ENCODE data around the gene ADH4. TPM values are rescaled to one million over a fixed set of nuclear protein-coding genes. Genes with fewer than 3 reads are reported as not detected.

Gene ADH4
- total RNA-seq, 4 donors from 2014 or later: 0.57 to 8.0 (median 0.75) TPM

DNA sequence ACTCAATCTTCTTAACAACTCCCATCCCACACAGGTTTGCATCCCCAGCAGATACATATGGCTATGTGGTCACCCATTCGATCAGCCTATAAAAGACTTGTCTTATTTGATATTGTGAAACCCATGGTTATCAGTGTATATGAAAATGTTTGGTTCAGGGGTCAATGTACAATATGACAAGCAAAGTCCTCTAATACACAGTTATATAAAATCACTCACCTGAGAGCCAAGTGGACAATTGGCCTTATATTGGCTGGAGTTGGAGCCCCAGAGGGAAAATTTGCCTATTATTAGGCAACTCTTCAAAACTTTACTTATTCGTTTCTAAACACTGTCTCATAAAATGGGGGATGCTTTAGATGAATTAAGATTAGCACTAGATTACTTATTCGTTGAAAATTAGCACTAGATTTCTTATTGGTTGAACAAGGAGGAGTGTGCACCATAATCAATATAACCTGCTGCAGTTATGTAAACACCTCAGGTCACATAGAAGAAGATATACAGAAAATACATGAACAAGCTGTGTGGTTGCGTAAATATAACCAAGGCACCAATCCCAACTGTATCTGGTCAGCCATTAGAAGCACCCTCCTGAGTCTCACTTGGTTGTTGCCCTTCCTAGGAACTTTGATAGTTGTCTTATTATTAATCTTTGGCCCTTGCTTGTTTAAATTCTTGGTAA is 10.7 kb upstream of the ADH4 start:
- no peak for DNase-seq (ENCODE audit: extremely low spot score)
- TF ChIP-seq POLR2AphosphoS5 (IDR thresholded peaks at IDR 0.05) (no peak), EP300 (IDR thresholded peaks at IDR 0.05) (no peak), POLR2A (IDR thresholded peaks at IDR 0.05; ENCODE audit: low read depth) (no peak)
- TF ChIP-seq, protein P1, sequence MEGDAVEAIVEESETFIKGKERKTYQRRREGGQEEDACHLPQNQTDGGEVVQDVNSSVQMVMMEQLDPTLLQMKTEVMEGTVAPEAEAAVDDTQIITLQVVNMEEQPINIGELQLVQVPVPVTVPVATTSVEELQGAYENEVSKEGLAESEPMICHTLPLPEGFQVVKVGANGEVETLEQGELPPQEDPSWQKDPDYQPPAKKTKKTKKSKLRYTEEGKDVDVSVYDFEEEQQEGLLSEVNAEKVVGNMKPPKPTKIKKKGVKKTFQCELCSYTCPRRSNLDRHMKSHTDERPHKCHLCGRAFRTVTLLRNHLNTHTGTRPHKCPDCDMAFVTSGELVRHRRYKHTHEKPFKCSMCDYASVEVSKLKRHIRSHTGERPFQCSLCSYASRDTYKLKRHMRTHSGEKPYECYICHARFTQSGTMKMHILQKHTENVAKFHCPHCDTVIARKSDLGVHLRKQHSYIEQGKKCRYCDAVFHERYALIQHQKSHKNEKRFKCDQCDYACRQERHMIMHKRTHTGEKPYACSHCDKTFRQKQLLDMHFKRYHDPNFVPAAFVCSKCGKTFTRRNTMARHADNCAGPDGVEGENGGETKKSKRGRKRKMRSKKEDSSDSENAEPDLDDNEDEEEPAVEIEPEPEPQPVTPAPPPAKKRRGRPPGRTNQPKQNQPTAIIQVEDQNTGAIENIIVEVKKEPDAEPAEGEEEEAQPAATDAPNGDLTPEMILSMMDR (IDR thresholded peaks at IDR 0.05): no peak
- Histone ChIP-seq H3K9me3 (no peaks in the 10 kb centered on the region), H3K4me1 (no peaks in the 10 kb centered on the region), H3K4me3 (no peak overlapping the region), H3K27ac (replicated peaks in 1 of 4) (no peak overlapping the region), H3K27me3 (no peaks in the 10 kb centered on the region), H3K36me3 (no peaks in the 10 kb centered on the region)
- intact Hi-C loops (cut with DNase I): no loop called here
- 91% methylated on average over 4 of the region's 4 CpGs for WGBS

DNA sequence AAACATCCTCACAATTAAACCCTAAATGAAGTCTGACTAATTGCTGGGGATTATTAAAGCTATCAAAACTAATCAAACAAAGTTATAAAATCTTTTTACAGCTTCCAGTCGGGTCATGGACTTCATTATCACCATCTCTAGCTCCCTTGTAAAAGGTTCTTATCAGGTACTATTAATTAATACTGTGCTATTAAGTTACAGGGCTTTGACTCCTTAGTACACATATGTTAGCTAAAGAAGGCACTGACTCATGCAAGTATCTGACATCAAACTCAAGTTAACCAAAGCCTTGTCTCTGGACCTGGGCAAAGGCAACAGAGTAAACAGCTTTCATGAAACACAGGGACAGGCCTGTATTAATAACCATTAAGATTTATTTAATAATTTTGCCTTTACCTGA is 7.9 kb upstream of the ADH4 start:
- no peak overlapping the region for H3K27ac ChIP-seq (replicated peaks in 1 of 4)
- H3K36me3 ChIP-seq: no peaks in the 10 kb centered on the region
- DNase-seq (ENCODE audit: extremely low spot score): no peak
- intact Hi-C loops (cut with DNase I): no loop called here
- H3K9me3 ChIP-seq: no peaks in the 10 kb centered on the region
- H3K4me3 ChIP-seq: no peak overlapping the region
- H3K27me3 ChIP-seq: no peaks in the 10 kb centered on the region
- TF ChIP-seq EP300 (IDR thresholded peaks at IDR 0.05): no peak
- TF ChIP-seq POLR2AphosphoS5 (IDR thresholded peaks at IDR 0.05): no peak
- TF ChIP-seq POLR2A (IDR thresholded peaks at IDR 0.05; ENCODE audit: low read depth): no peak
- TF ChIP-seq, protein P1 (IDR thresholded peaks at IDR 0.05): no peak
- WGBS: 0% methylated on average over 1 of the region's 1 CpG
- H3K4me1 ChIP-seq: no peaks in the 10 kb centered on the region

DNA sequence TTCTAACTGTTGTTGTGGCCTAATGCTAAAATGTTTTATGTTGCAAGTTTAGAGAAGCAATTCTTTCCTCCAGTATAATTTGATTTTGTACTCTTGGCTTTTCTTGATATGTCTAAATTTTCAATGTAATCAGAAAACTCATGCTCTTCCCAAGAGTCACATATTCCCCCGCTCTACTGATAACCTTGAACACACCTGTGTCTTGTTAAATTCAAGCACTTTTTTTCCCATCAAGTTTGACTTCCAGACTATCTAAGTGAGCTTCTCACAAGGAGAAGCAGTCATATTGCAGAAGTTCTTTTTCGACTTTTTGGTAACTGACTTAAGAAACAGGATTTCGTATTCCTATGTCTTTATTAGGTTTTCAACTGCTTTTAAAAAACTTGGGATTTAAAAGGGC is 7.4 kb upstream of the ADH4 start:
- Histone ChIP-seq H3K27ac (replicated peaks in 1 of 4) (no peak overlapping the region), H3K36me3 (no peaks in the 10 kb centered on the region), H3K27me3 (no peaks in the 10 kb centered on the region), H3K9me3 (no peaks in the 10 kb centered on the region), H3K4me3 (no peak overlapping the region), H3K4me1 (no peaks in the 10 kb centered on the region)
- intact Hi-C loops (cut with DNase I): no loop called here
- WGBS: 97% methylated on average over 3 of the region's 3 CpGs
- no peak for DNase-seq (ENCODE audit: extremely low spot score)
- TF ChIP-seq POLR2AphosphoS5 (IDR thresholded peaks at IDR 0.05) (no peak), EP300 (IDR thresholded peaks at IDR 0.05) (no peak), POLR2A (IDR thresholded peaks at IDR 0.05; ENCODE audit: low read depth) (no peak)
- TF ChIP-seq, protein P1 (IDR thresholded peaks at IDR 0.05): no peak

DNA sequence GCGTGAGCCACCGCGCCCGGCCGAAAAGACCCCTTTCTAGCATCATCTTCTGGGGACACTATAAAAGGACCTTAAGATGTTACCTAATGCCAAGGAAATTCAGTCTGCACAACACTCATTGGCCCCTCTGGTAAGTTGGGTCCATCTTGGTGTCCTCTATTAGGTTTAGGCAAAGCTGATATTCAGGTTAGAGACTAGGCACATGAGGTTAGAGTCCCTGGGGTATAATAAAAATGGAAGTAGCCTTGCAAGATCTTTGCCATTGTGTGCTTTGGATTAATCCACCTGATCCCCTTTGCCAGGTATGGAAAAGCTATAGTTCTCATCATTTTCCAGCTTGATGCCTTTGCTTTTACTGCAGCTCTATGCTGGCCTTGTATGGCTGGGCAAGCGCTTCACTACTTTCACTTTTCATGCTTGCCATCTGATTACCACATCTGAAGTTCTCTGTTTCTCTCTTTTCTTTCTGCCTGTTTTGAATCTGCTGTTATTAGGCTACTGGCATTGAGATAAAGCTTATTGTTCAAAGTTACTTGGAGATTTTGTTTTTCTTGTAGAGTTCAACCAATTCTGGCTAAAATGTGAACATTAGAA is 5.4 kb upstream of the ADH4 start:
- no peaks in the 10 kb centered on the region for H3K36me3 ChIP-seq
- H3K9me3 ChIP-seq: no peaks in the 10 kb centered on the region
- WGBS: 88% methylated on average over 1 of the region's 6 CpGs
- H3K4me1 ChIP-seq: no peaks in the 10 kb centered on the region
- no peak overlapping the region for H3K27ac ChIP-seq (replicated peaks in 1 of 4)
- DNase-seq (ENCODE audit: extremely low spot score): no peak
- no peak overlapping the region for H3K4me3 ChIP-seq
- TF ChIP-seq POLR2AphosphoS5 (IDR thresholded peaks at IDR 0.05) (no peak), EP300 (IDR thresholded peaks at IDR 0.05) (no peak), POLR2A (IDR thresholded peaks at IDR 0.05; ENCODE audit: low read depth) (no peak)
- TF ChIP-seq, protein P1 (IDR thresholded peaks at IDR 0.05): no peak
- intact Hi-C loops (cut with DNase I): no loop called here
- no peaks in the 10 kb centered on the region for H3K27me3 ChIP-seq

Measured in esophagus muscularis mucosa (tissue), 4 donors.